K562 (cell line): ENCODE results near the gene CPSF7. TPM values are rescaled to one million over a fixed set of nuclear protein-coding genes. Genes with fewer than 3 reads are reported as not detected.

Experiments used
- ATAC-seq: fragments of 200-7000 bp; cut with Tn5 transposase; 3 replicates; pipeline ENCODE4 v1.9.1; 2020; ENCODE audit warnings: moderate library complexity
- BruUV-seq: library from RNA; stranded (reverse); fragments of 400-500 nt; replicated peaks from 2 replicates; lab custom pipeline; 2021; lab: Mats Ljungman, UMichigan
- CTCF ChIA-PET: fragments of 300-600 bp; formaldehyde crosslinking; extraction: SDS; loops from one replicate; lab custom pipeline; 2021; ENCODE audit warnings: low intra/inter-chr PET ratio; lab: Yijun Ruan, JAX
- POLR2A ChIA-PET: fragments of 300-600, 350-650 bp; sonication (Branson Sonifier 250); formaldehyde crosslinking; extraction: SDS; loops from one replicate; lab custom pipeline; 2021; ENCODE audit warnings: antibody characterized with exemption, inconsistent platforms; lab: Yijun Ruan, JAX
- DNase-seq, 4 experiments: peaks; one replicate each; pipeline versions ENCODE4 v3.0.0 to v3.0.0-alpha.2; 2011 to 2018; ENCODE audit warnings: low spot score in 3 of 4, mixed read lengths in 3 of 4; ENCODE audit errors: extremely low read depth in 1 of 4
- FAIRE-seq: peaks from 2 replicates; lab custom pipeline; 2011; peaks lifted over from hg19 to GRCh38; lab: Jason Lieb, UNC
- H2AFZ ChIP-seq: 2 replicates; pipeline ENCODE4 v1.6.0; 2011; ENCODE audit warnings: low read depth, low read length, control low read depth, inconsistent platforms
- H3K27ac ChIP-seq: fragments of 200-600 bp; 3 replicates; pipeline ENCODE4 v1.8.0; 2011; ENCODE audit warnings: low read depth, mild to moderate bottlenecking, control low read depth, inconsistent platforms, low read length, moderate library complexity, mixed read lengths; ENCODE audit errors: extremely low read depth
- H3K27me3 ChIP-seq, 2 experiments: fragments of 300-600 bp in 1 of 2; 2 replicates in 1 of 2; 3 replicates in 1 of 2; pipeline versions ENCODE4 v1.6.0 to v1.8.0; 2011; ENCODE audit warnings: inconsistent platforms in 2 of 2, low read length in 2 of 2, mild to moderate bottlenecking in 1 of 2, mixed read lengths in 1 of 2, moderate library complexity in 1 of 2; ENCODE audit not compliant: control insufficient read depth in 2 of 2, insufficient read depth in 2 of 2
- H3K36me3 ChIP-seq: fragments of 300-600 bp; 3 replicates; pipeline ENCODE4 v1.8.0; 2011; ENCODE audit warnings: mild to moderate bottlenecking, low read length, inconsistent platforms; ENCODE audit not compliant: control insufficient read depth, insufficient read depth
- H3K4me1 ChIP-seq, 2 experiments: fragments of 200-600 bp in 1 of 2; replicated peaks in 1 of 2; 2 replicates in 1 of 2; 3 replicates in 1 of 2; pipeline versions ENCODE4 v1.5.1 to v1.8.0; 2011; ENCODE audit warnings: inconsistent platforms in 2 of 2, low read length in 2 of 2, mild to moderate bottlenecking in 1 of 2, mixed read lengths in 1 of 2, moderate library complexity in 1 of 2; ENCODE audit not compliant: control insufficient read depth in 2 of 2, insufficient read depth in 2 of 2
- H3K4me2 ChIP-seq: 2 replicates; pipeline ENCODE4 v1.6.1; 2011; ENCODE audit warnings: low read length, control low read depth, inconsistent platforms, mixed read lengths; ENCODE audit not compliant: insufficient read depth
- H3K4me3 ChIP-seq: fragments of 200-600 bp; sonication (generic), shearing (Covaris generic); 2 replicates; pipeline ENCODE4 v1.5.1; 2016; ENCODE audit warnings: control low read depth, inconsistent platforms
- H3K79me2 ChIP-seq: fragments of 200-600 bp; 3 replicates; pipeline ENCODE4 v1.8.0; 2011; ENCODE audit warnings: low read length, inconsistent platforms; ENCODE audit not compliant: control insufficient read depth, insufficient read depth
- H3K9ac ChIP-seq, 2 experiments: 2 replicates each; pipeline versions ENCODE4 v1.6.0 to v1.6.1; 2011; ENCODE audit warnings: low read depth in 2 of 2, low read length in 2 of 2, control low read depth in 1 of 2, inconsistent platforms in 1 of 2, mild to moderate bottlenecking in 1 of 2, mixed read lengths in 1 of 2; ENCODE audit not compliant: insufficient read depth in 1 of 2
- H3K9me1 ChIP-seq: one replicate; pipeline ENCODE4 v1.6.0; 2011; ENCODE audit warnings: inconsistent platforms, mild to moderate bottlenecking, low read length, moderate library complexity; ENCODE audit not compliant: control insufficient read depth, insufficient read depth
- H3K9me3 ChIP-seq: replicated peaks from 2 replicates; pipeline ENCODE4 v1.5.1; 2011; ENCODE audit warnings: low read depth, low read length, inconsistent platforms; ENCODE audit not compliant: control insufficient read depth, insufficient read depth
- H4K20me1 ChIP-seq: replicated peaks from 2 replicates; pipeline ENCODE4 v1.6.1; 2011; ENCODE audit warnings: low read length, inconsistent platforms, mixed read lengths; ENCODE audit not compliant: control insufficient read depth, insufficient read depth
- ATF7 ChIP-seq: fragments of 450-650 bp; IDR thresholded peaks from 2 replicates; pipeline ENCODE4 v1.7.1; 2014; ENCODE audit warnings: mild to moderate bottlenecking, moderate library complexity
- NR2C2 ChIP-seq, 2 experiments: fragments of 200-800 bp in 1 of 2; sonication (Bioruptor generic) in 1 of 2; sonication (generic) in 1 of 2; formaldehyde crosslinking in 1 of 2; IDR thresholded peaks; 2 replicates each; pipeline versions ENCODE4 v1.6.1 to v1.8.0; 2016 to 2022; ENCODE audit warnings: mild to moderate bottlenecking in 1 of 2, missing compliant biosample characterization in 1 of 2, missing genetic modification characterization in 1 of 2, missing genetic modification reagents in 1 of 2
- RBM25 ChIP-seq: fragments of 200-400 bp; formaldehyde crosslinking; IDR thresholded peaks from 2 replicates; pipeline ENCODE4 v1.6.1; 2018; ENCODE audit warnings: low read length, low read depth, moderate library complexity; ENCODE audit not compliant: severe bottlenecking
- RCOR1 ChIP-seq, 2 experiments: IDR thresholded peaks; 2 replicates each; pipeline ENCODE4 v1.6.1; 2012; ENCODE audit warnings: low read depth in 2 of 2, low read length in 2 of 2, borderline replicate concordance in 1 of 2, improper control_type of control experiment in 1 of 2
- WGBS: fragments of 100-300 bp; shearing (Covaris generic); methylation state at CpG from one replicate; pipeline ENCODE4 v1.1.6; 2016; ENCODE audit warnings: low coverage, mixed read lengths; ENCODE audit not compliant: insufficient coverage; ENCODE audit errors: missing lambda C conversion rate; 5-methylcytosine and 5-hydroxymethylcytosine counted together
- in situ Hi-C: fragments of 300-500 bp; cut with MboI; formaldehyde crosslinking; loops from 4 replicates; pipeline ENCODE4 v1.15.0; 2018; ENCODE audit warnings: inconsistent platforms, mixed read lengths
- intact Hi-C: fragments of 100-400 bp; cut with micrococcal nuclease; formaldehyde crosslinking; loops from 2 replicates; pipeline ENCODE4 v1.14.2; 2022
- polyA plus RNA-seq, 8 experiments: library from polyadenylated mRNA; depleted of rRNA in 4 of 8; stranded (reverse) in 5 of 8; unstranded in 3 of 8; fragments of >200 nt; fragmentation: Nextera tagmentation in 2 of 8; fragmentation: Illumina TruSeq in 1 of 8; extraction: Ambion mirVana in 2 of 8; extraction: Trizol in 1 of 8; gene quantifications; 2 replicates each; pipeline versions ENCODE4 v1.2.1 to v1.2.3, GENCODE V29; 2011 to 2014; ENCODE audit warnings: inconsistent platforms in 1 of 8, missing spikeins in 1 of 8
- total RNA-seq, 7 experiments: library from RNA; depleted of rRNA in 6 of 7; stranded (reverse); fragments of >200 nt in 6 of 7; fragmentation: Illumina TruSeq in 2 of 7; extraction: Trizol in 2 of 7; gene quantifications; 2 replicates each; pipeline versions ENCODE4 v1.2.1 to v1.2.3, GENCODE V29; 2011 to 2021; ENCODE audit warnings: low replicate concordance in 1 of 7

CPSF7 gene
- total and polyA plus RNA-seq, 9 of the 15 experiments (the other 6 are each of a cell fraction or from before 2014, with no cell fraction given) = 14.8 to 104 (median 44.1) TPM

- TF ChIP-seq RCOR1 (IDR thresholded peaks at IDR 0.05; ENCODE audit: borderline replicate concordance in 1 of 2, low read depth in 2 of 2, low read length in 2 of 2) (no peak), ATF7 (no peak)
Measured at GRCh38 chr11:61453695-61454094, 23.9 kb upstream of the CPSF7 start (continued).

GRCh38 chr11:61452825-61453224, 23.1 kb upstream of the CPSF7 start:
- Histone ChIP-seq H3K9me3 (no peaks in the 10 kb centered on the region), H3K4me3 (no peak overlapping the region), H3K9me1 (no peaks in the 10 kb centered on the region), H4K20me1 (no peaks in the 10 kb centered on the region), H3K27me3 (no peaks in the 10 kb centered on the region), H3K79me2 (no peaks in the 10 kb centered on the region), H3K36me3 (peaks cover 22% of the 10 kb centered on the region), H3K27ac (no peak overlapping the region), H3K9ac (no peak overlapping the region), H3K4me1 (no peaks in the 10 kb centered on the region; a peak in 1 of 5 replicates), H2AFZ (no peak overlapping the region), H3K4me2 (no peak overlapping the region)
- WGBS = 78% methylated on average over 2 of the region's 2 CpGs
- FAIRE-seq (no peak), DNase-seq (no peak), ATAC-seq (no peak)
- ChIA-PET CTCF (no interaction called here), POLR2A (no interaction called here)
- no TSS peak for BruUV-seq
- in situ Hi-C loops (no loop called here), intact Hi-C loops (no loop called here)
- TF ChIP-seq RBM25 (peak; percentile 10), NR2C2 (CRISPR knock-in tag; IDR thresholded peaks at IDR 0.05) (no peak), NR2C2 (tag; IDR thresholded peaks at IDR 0.05) (no peak)
